ENCODE data around the gene RFWD3. TPM values are rescaled to one million over a fixed set of nuclear protein-coding genes. Genes with fewer than 3 reads are reported as not detected.

The RFWD3 gene
- total RNA-seq, 1 experiment from 2014 or later, result 118 TPM

DNA sequence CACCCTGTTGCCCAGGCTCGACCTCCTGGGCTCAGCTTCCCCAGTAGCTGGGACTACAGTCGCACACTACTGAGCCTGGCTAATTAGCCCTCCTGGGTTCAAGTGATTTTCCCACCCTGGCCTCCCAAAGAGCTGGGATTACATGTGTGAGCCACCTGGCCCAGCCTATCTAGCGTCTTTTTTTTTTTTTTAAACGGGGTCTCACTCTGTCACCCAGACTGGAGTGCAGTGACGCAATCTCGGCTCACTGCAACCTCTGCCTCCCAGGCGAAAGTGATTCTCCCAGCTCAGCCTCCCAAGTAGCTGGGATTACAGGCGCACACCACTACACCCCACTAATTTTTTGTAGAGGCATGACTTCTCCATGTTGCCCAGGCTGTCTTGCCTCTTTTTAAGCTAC, 93.1 kb downstream of the RFWD3 start:
- no TSS peak for BruUV-seq (replicated peaks)

More for the DNA sequence above, 93.1 kb downstream of the RFWD3 start:
- TF ChIP-seq, protein P1, sequence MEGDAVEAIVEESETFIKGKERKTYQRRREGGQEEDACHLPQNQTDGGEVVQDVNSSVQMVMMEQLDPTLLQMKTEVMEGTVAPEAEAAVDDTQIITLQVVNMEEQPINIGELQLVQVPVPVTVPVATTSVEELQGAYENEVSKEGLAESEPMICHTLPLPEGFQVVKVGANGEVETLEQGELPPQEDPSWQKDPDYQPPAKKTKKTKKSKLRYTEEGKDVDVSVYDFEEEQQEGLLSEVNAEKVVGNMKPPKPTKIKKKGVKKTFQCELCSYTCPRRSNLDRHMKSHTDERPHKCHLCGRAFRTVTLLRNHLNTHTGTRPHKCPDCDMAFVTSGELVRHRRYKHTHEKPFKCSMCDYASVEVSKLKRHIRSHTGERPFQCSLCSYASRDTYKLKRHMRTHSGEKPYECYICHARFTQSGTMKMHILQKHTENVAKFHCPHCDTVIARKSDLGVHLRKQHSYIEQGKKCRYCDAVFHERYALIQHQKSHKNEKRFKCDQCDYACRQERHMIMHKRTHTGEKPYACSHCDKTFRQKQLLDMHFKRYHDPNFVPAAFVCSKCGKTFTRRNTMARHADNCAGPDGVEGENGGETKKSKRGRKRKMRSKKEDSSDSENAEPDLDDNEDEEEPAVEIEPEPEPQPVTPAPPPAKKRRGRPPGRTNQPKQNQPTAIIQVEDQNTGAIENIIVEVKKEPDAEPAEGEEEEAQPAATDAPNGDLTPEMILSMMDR (IDR thresholded peaks at IDR 0.05; ENCODE audit: insufficient read depth in 1 of 2, low read depth in 1 of 2, low read length in 1 of 2, severe bottlenecking in 1 of 2, unreplicated experiment in 1 of 2), result no peak
- CTCF ChIA-PET, result interaction anchor here (0.7 kb wide), 1 partner anchor 46 kb away, joined by 9 read pairs; no protein-coding TSS in a partner anchor
- H3K4me1 Mint-ChIP-seq (ENCODE audit: low read depth, unreplicated experiment), result peaks cover 14% of the 10 kb centered on the region
- H3K36me3 ChIP-seq (ENCODE audit: control insufficient read depth, insufficient read depth, low read length), result no peaks in the 10 kb centered on the region
- H3K9me3 Mint-ChIP-seq (ENCODE audit: unreplicated experiment), result no peaks in the 10 kb centered on the region
- DNase-seq, result no peak
- H3K4me3 Mint-ChIP-seq (ENCODE audit: unreplicated experiment), result no peak overlapping the region
- H3K4me3 ChIP-seq (ENCODE audit: low read depth, low read length), result no peak overlapping the region
- H3K36me3 Mint-ChIP-seq (ENCODE audit: insufficient read depth, unreplicated experiment), result no peaks in the 10 kb centered on the region
- H3K27me3 Mint-ChIP-seq (ENCODE audit: insufficient read depth, unreplicated experiment), result no peaks in the 10 kb centered on the region
- no peak overlapping the region for H3K27ac Mint-ChIP-seq (ENCODE audit: unreplicated experiment)
- POLR2A ChIA-PET, result no interaction called here
- H3K4me1 ChIP-seq, result 0 out of 2 replicates have a peak, but pooled peaks cover 8% of the 10 kb centered on the region
- intact Hi-C loops (cut with micrococcal nuclease; ENCODE audit: unreplicated experiment), result no loop called here
- no peaks in the 10 kb centered on the region for H3K9me3 ChIP-seq
- no peaks in the 10 kb centered on the region for H3K27me3 ChIP-seq (replicated peaks; ENCODE audit: control insufficient read depth, insufficient read depth, low read length)

Other genes with a start within 250 kb of the RFWD3 start
- gene CLEC18B, start 245.4 kb downstream of the RFWD3 start, total RNA-seq (2022), result 0.36 and 1.3 TPM in 2 replicates
- 197 and 210 TPM in 2 replicates for gene GLG1, start 59.8 kb downstream of the RFWD3 start, total RNA-seq (2022)
- 9.7 and 10.8 TPM in 2 replicates for gene MLKL, start 34.0 kb upstream of the RFWD3 start, total RNA-seq (2022)
- gene FA2H, start 107.9 kb upstream of the RFWD3 start, total RNA-seq (2022), result 20.1 and 21.3 TPM in 2 replicates